Measurements from ENCODE around the gene GLRB. TPM values are rescaled to one million over a fixed set of nuclear protein-coding genes. Genes with fewer than 3 reads are reported as not detected.

GLRB gene
- total RNA-seq, 3 donors from 2014 or later: 10.7 to 19.0 (median 11.8) TPM

DNA sequence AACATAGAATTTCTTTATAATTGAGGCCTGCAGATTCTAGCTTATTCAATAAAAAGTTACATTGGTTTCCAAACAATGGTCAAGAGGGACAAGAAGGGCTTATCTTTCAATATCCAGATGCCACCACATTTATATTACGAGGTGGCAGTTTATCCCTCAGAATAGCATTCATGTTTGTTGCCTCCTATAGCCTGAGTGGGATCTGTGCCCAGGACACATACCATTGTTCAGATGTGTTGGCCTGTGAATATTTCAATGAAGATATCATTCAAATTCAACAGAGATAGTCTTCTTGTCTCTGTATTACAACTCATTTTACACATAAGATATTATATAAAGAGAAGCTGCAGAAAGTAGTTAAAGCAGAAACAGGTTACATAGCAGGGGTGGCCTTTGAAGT, 20.5 kb downstream of the GLRB start:
- no peaks in the 10 kb centered on the region for H3K9me3 ChIP-seq
- no peaks in the 10 kb centered on the region for H3K36me3 ChIP-seq
- no peak for DNase-seq (ENCODE audit: low spot score in 2 of 2)
- no peaks in the 10 kb centered on the region for H3K4me1 ChIP-seq
- intact Hi-C loops (cut with DNase I; ENCODE audit: low total_unique reads): no loop called here
- H3K27me3 ChIP-seq: no peaks in the 10 kb centered on the region
- no peak overlapping the region for H3K4me3 ChIP-seq
- H3K27ac ChIP-seq: no peak overlapping the region
- no peak for TF ChIP-seq POLR2AphosphoS5 (IDR thresholded peaks at IDR 0.05)
- no peak for TF ChIP-seq POLR2A (IDR thresholded peaks at IDR 0.05)
- TF ChIP-seq, protein P1, sequence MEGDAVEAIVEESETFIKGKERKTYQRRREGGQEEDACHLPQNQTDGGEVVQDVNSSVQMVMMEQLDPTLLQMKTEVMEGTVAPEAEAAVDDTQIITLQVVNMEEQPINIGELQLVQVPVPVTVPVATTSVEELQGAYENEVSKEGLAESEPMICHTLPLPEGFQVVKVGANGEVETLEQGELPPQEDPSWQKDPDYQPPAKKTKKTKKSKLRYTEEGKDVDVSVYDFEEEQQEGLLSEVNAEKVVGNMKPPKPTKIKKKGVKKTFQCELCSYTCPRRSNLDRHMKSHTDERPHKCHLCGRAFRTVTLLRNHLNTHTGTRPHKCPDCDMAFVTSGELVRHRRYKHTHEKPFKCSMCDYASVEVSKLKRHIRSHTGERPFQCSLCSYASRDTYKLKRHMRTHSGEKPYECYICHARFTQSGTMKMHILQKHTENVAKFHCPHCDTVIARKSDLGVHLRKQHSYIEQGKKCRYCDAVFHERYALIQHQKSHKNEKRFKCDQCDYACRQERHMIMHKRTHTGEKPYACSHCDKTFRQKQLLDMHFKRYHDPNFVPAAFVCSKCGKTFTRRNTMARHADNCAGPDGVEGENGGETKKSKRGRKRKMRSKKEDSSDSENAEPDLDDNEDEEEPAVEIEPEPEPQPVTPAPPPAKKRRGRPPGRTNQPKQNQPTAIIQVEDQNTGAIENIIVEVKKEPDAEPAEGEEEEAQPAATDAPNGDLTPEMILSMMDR (IDR thresholded peaks at IDR 0.05): no peak

DNA sequence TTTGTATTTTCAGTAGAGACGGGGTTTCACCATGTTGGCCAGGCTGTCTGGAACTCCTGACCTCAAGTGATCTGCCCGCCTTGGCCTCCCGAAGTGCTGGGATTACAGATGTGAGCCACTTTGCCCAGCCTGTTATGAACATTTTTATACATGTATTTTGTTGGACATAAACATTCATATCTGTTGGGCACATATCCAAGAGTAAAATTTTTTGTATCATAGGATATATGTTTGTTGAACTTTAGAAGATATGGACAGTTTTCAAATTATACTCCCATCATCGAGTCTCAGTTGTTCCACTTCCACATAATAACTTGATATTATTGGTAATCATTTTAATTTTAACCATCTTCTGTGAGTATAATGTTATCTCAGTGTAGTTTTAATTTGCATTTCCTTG, 23.6 kb downstream of the GLRB start:
- H3K4me3 ChIP-seq: no peak overlapping the region
- H3K27me3 ChIP-seq: no peaks in the 10 kb centered on the region
- H3K4me1 ChIP-seq: no peaks in the 10 kb centered on the region
- TF ChIP-seq POLR2AphosphoS5 (IDR thresholded peaks at IDR 0.05) (no peak), POLR2A (IDR thresholded peaks at IDR 0.05) (no peak)
- TF ChIP-seq, protein P1 (IDR thresholded peaks at IDR 0.05): no peak
- DNase-seq (ENCODE audit: low spot score in 2 of 2): no peak
- no peaks in the 10 kb centered on the region for H3K36me3 ChIP-seq
- H3K9me3 ChIP-seq: no peaks in the 10 kb centered on the region
- intact Hi-C loops (cut with DNase I; ENCODE audit: low total_unique reads): no loop called here
- H3K27ac ChIP-seq: no peak overlapping the region

DNA sequence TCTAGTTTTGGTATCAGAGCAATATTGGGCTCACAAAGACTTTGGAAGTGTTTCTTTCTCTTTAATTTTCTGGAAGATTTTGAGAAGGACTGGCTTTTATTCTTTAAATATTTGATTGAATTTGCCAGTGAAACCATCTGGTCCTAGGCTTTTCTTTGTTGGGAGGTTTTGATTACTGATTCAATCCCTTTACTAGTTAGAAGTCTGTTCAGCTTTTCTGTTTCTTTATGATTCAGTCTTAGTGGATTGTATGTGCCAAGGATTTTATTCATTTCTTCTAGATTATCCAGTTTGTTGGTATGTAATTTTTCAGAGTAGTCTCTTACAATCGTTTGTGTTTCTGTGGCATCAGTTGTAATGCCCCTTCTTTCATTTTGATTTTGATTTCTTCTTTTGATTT, 28.6 kb downstream of the GLRB start:
- DNase-seq (ENCODE audit: low spot score in 2 of 2): no peak
- Histone ChIP-seq H3K36me3 (no peaks in the 10 kb centered on the region), H3K27me3 (no peaks in the 10 kb centered on the region), H3K27ac (no peak overlapping the region), H3K4me1 (no peaks in the 10 kb centered on the region), H3K4me3 (no peak overlapping the region), H3K9me3 (no peaks in the 10 kb centered on the region)
- intact Hi-C loops (cut with DNase I; ENCODE audit: low total_unique reads): no loop called here
- TF ChIP-seq POLR2AphosphoS5 (IDR thresholded peaks at IDR 0.05): no peak
- TF ChIP-seq POLR2A (IDR thresholded peaks at IDR 0.05): no peak
- TF ChIP-seq, protein P1 (IDR thresholded peaks at IDR 0.05): no peak

DNA sequence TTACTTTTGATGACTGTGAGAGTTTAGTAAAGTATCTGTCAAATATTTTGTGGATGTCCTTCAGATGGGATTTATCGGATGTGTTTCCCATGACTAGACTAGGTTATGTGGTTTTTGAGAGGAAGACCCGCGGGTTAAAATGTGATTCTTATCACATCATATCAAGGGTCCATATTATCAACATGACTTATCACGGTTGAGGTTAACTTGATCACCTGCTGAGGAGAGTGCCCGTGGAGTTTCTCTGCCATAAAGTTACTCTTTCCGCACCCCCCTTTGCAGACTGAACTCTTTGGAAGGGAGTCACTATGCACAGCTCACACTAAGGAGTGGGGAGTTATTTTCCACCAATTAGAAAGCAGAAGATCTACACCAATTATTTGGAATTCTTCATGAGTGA, 38.7 kb downstream of the GLRB start:
- H3K4me1 ChIP-seq: no peaks in the 10 kb centered on the region

DNA sequence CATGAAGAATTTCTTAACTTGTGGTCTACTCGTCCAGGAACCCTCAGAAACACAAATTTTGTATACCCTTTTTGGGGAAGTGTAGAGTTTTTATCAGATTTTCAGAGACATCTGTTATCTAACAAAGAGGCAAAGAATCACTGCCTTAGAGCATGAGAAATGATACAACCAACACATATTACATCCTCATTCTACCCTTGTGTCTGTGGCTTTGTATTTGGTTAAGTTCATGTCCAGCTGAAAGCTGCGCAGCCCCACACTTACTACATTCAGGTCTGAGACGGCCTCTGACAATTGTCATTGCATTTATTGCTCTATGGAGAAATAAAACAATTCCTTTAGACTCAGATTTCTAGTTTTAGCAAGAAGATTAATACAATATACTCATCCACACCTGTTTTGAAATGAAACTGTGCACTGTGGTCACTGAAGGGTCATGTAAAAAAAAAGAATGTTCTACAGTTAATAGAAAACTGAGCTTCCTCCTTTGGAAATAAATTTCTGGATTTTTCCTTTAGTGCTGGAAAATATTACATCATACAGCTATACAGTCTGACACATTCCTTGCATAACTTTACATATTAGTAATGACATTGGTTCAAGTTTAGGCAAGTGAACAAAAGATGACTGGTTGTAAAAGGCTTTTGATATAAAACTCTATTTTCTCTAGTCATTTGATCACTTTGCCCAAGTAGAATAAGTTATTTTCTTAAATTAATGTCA, 39.8 kb downstream of the GLRB start:
- no peaks in the 10 kb centered on the region for H3K36me3 ChIP-seq
- H3K27me3 ChIP-seq: no peaks in the 10 kb centered on the region
- TF ChIP-seq, protein P1 (IDR thresholded peaks at IDR 0.05): no peak
- TF ChIP-seq POLR2AphosphoS5 (IDR thresholded peaks at IDR 0.05): no peak
- no peak for TF ChIP-seq POLR2A (IDR thresholded peaks at IDR 0.05)
- no peaks in the 10 kb centered on the region for H3K9me3 ChIP-seq
- no peak for DNase-seq (ENCODE audit: low spot score in 2 of 2)
- H3K4me1 ChIP-seq: no peaks in the 10 kb centered on the region
- no peak overlapping the region for H3K4me3 ChIP-seq
- no peak overlapping the region for H3K27ac ChIP-seq
- intact Hi-C loops (cut with DNase I; ENCODE audit: low total_unique reads): no loop called here

More for the DNA sequence above, 38.7 kb downstream of the GLRB start:
- no peak overlapping the region for H3K27ac ChIP-seq
- DNase-seq (ENCODE audit: low spot score in 2 of 2): no peak
- TF ChIP-seq, protein P1 (IDR thresholded peaks at IDR 0.05): no peak
- no peak for TF ChIP-seq POLR2A (IDR thresholded peaks at IDR 0.05)
- TF ChIP-seq POLR2AphosphoS5 (IDR thresholded peaks at IDR 0.05): no peak
- no peaks in the 10 kb centered on the region for H3K27me3 ChIP-seq
- intact Hi-C loops (cut with DNase I; ENCODE audit: low total_unique reads): no loop called here
- H3K36me3 ChIP-seq: no peaks in the 10 kb centered on the region
- no peaks in the 10 kb centered on the region for H3K9me3 ChIP-seq
- no peak overlapping the region for H3K4me3 ChIP-seq

Measured in breast epithelium (tissue), 4 donors.